GM21367 (cell line): ENCODE data around the gene CABLES1.

Experiments used
- ATAC-seq: cut with Tn5 transposase; IDR thresholded peaks from one replicate; pipeline ENCODE4 v1.9.1; 2021; ENCODE audit not compliant: unreplicated experiment

Gene CABLES1

GRCh38 chr18:23189768-23190661 lies 54.7 kb downstream of the CABLES1 start:
- ATAC-seq = no peak

GRCh38 chr18:23191232-23191631 lies 55.9 kb downstream of the CABLES1 start:
- no peak for ATAC-seq

GRCh38 chr18:23193742-23194141 lies 58.5 kb downstream of the CABLES1 start:
- no peak for ATAC-seq

GRCh38 chr18:23194155-23194996 lies 59.1 kb downstream of the CABLES1 start:
- ATAC-seq = no peak

GRCh38 chr18:23194997-23195957 lies 60.0 kb downstream of the CABLES1 start:
- ATAC-seq = no peak

GRCh38 chr18:23196119-23197007 lies 61.1 kb downstream of the CABLES1 start:
- ATAC-seq = no peak

- no peak for ATAC-seq
Measured at GRCh38 chr18:23198217-23198845, 63.0 kb downstream of the CABLES1 start.

- no peak for ATAC-seq
Measured at GRCh38 chr18:23200756-23201155, 65.5 kb downstream of the CABLES1 start.

- ATAC-seq = no peak
Measured at GRCh38 chr18:23201741-23202140, 66.5 kb downstream of the CABLES1 start.

GRCh38 chr18:23203891-23204432 lies 68.7 kb downstream of the CABLES1 start:
- ATAC-seq = no peak

GRCh38 chr18:23204589-23205235 lies 69.4 kb downstream of the CABLES1 start:
- no peak for ATAC-seq

- ATAC-seq = no peak
Measured at GRCh38 chr18:23205980-23206379, 70.7 kb downstream of the CABLES1 start.

- no peak for ATAC-seq
Measured at GRCh38 chr18:23207191-23207955, 72.1 kb downstream of the CABLES1 start.

GRCh38 chr18:23207994-23208393 lies 72.7 kb downstream of the CABLES1 start:
- no peak for ATAC-seq

GRCh38 chr18:23208600-23208999 lies 73.3 kb downstream of the CABLES1 start:
- no peak for ATAC-seq

GRCh38 chr18:23209031-23209430 lies 73.7 kb downstream of the CABLES1 start:
- no peak for ATAC-seq

GRCh38 chr18:23209796-23210195 lies 74.5 kb downstream of the CABLES1 start:
- ATAC-seq = no peak

GRCh38 chr18:23210526-23210925 lies 75.2 kb downstream of the CABLES1 start:
- ATAC-seq = no peak
